Upper lobe of left lung (tissue), 6 donors: ENCODE data around the gene FAM161A. TPM values are rescaled to one million over a fixed set of nuclear protein-coding genes. Genes with fewer than 3 reads are reported as not detected.

Source experiments
- ATAC-seq, 2 donors: fragments of 200-7000 bp; cut with Tn5 transposase; one replicate each; pipeline ENCODE4 v1.9.1; 2022; ENCODE audit warnings: mild to moderate bottlenecking in 2 of 2, moderate library complexity in 2 of 2; ENCODE audit not compliant: low FRiP score in 2 of 2
- DNase-seq, 2 donors: peaks; one replicate each; pipeline ENCODE4 v3.0.0-alpha.2; 2019 to 2020
- H3K27ac ChIP-seq, 4 donors: fragments of 200-600 bp; sonication (generic); one replicate each; pipeline ENCODE4 v1.5.1; 2016 to 2019
- H3K27me3 ChIP-seq, 4 donors: fragments of 200-600 bp; sonication (generic); one replicate each; pipeline ENCODE4 v1.5.1; 2017 to 2019
- H3K36me3 ChIP-seq, 4 donors: fragments of 200-600 bp; sonication (generic); one replicate each; pipeline ENCODE4 v1.5.1; 2016 to 2019
- H3K4me1 ChIP-seq, 4 donors: fragments of 200-600 bp; sonication (generic); one replicate each; pipeline ENCODE4 v1.5.1; 2018 to 2019
- H3K4me3 ChIP-seq, 4 donors: fragments of 200-600 bp; sonication (generic); one replicate each; pipeline ENCODE4 v1.5.1; 2017 to 2019; ENCODE audit warnings: mild to moderate bottlenecking in 2 of 4, moderate library complexity in 1 of 4
- H3K9me3 ChIP-seq, 4 donors: fragments of 200-600 bp; sonication (generic); one replicate each; pipeline ENCODE4 v1.5.1; 2018 to 2019
- EP300 ChIP-seq, 4 donors: sonication (generic); formaldehyde crosslinking; IDR thresholded peaks; one replicate each; pipeline ENCODE4 v1.5.1; 2017; ENCODE audit warnings: antibody characterized with exemption in 4 of 4, control low read depth in 2 of 4
- POLR2A ChIP-seq, 4 donors: fragments of 450-650 bp; IDR thresholded peaks; one replicate each; pipeline ENCODE4 v1.5.1; 2016 to 2017; ENCODE audit warnings: antibody characterized with exemption in 4 of 4, mild to moderate bottlenecking in 2 of 4
- POLR2AphosphoS5 ChIP-seq, 2 donors: sonication (generic); formaldehyde crosslinking; IDR thresholded peaks; one replicate each; pipeline ENCODE4 v1.5.1; 2017; ENCODE audit warnings: antibody characterized with exemption in 2 of 2
- WGBS, 2 donors: methylation state at CpG; one replicate each; pipeline ENCODE4 v1.1.5; 2017 to 2018; 5-methylcytosine and 5-hydroxymethylcytosine counted together
- total RNA-seq, 6 donors: library from RNA; depleted of rRNA in 4 of 6; stranded (reverse); fragments of >200 nt in 4 of 6; gene quantifications; one replicate each; pipeline versions ENCODE4 v1.1.0 to v1.2.1, GENCODE V29; 2016 to 2021
- TF ChIP-seq, protein P1 (sequence below), 6 experiments: fragments of 450-650 bp in 4 of 6; fragments of 200-600 bp in 2 of 6; sonication (generic) in 2 of 6; IDR thresholded peaks; one replicate each; pipeline ENCODE4 v1.5.1; 2016 to 2019; ENCODE audit warnings: antibody characterized with exemption in 6 of 6
- donor health status: DM: no; HTN: no; CAD: no; lungs with moderate emphysema.
- donor health status: DM: no; HTN: yes; CAD: no; lungs with severe emphysema.

The FAM161A gene
- total RNA-seq, 6 donors from 2014 or later: 1.7 to 7.2 (median 2.7) TPM

DNA sequence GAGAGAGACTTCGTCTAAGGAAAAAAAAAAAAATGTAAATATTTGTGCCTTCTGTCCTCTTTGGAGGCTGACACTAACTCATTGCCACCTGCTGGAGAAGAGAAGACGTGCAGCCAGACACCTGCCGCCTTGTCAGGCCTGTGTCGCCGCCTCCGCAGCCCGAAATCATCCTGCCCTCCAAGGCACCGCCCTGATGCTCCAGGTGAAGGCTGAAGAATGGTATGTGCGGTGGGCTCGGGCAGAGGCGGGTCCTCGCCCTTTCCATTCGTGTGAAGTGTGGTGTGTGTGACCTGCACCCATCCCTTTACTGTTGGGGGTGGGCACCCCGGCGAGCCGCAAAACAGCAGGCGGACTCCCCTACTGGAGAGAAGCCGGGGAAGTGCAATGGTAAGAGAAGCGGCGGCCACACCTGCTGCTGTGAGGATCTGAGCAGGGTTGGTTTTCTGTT is 60.4 kb downstream of the FAM161A start:
- Histone ChIP-seq H3K9me3 (no peaks in the 10 kb centered on the region), H3K36me3 (no peaks in the 10 kb centered on the region), H3K4me3 (peak overlapping the region in 1 of 4 donors; percentile 33), H3K4me1 (peaks cover 0 to 7% (median 6%) of the 10 kb centered on the region in 4 donors), H3K27ac (no peak overlapping the region), H3K27me3 (no peaks in the 10 kb centered on the region)
- 21 to 25% methylated on average over 11 to 20 of the region's 20 CpGs for WGBS, 2 donors
- DNase-seq (peak; percentile 59 to 71), ATAC-seq (peak; percentile 71 to 73)
- TF ChIP-seq, protein P1, sequence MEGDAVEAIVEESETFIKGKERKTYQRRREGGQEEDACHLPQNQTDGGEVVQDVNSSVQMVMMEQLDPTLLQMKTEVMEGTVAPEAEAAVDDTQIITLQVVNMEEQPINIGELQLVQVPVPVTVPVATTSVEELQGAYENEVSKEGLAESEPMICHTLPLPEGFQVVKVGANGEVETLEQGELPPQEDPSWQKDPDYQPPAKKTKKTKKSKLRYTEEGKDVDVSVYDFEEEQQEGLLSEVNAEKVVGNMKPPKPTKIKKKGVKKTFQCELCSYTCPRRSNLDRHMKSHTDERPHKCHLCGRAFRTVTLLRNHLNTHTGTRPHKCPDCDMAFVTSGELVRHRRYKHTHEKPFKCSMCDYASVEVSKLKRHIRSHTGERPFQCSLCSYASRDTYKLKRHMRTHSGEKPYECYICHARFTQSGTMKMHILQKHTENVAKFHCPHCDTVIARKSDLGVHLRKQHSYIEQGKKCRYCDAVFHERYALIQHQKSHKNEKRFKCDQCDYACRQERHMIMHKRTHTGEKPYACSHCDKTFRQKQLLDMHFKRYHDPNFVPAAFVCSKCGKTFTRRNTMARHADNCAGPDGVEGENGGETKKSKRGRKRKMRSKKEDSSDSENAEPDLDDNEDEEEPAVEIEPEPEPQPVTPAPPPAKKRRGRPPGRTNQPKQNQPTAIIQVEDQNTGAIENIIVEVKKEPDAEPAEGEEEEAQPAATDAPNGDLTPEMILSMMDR (IDR thresholded peaks at IDR 0.05): peak; percentile 23 to 63 (median 52)
- TF ChIP-seq POLR2AphosphoS5 (IDR thresholded peaks at IDR 0.05) (no peak), POLR2A (IDR thresholded peaks at IDR 0.05) (no peak), EP300 (IDR thresholded peaks at IDR 0.05) (no peak)

- 78 to 79% methylated on average over 4 of the region's 4 CpGs for WGBS, 2 donors
- Histone ChIP-seq H3K9me3 (no peaks in the 10 kb centered on the region), H3K4me1 (peaks cover 0 to 7% (median 6%) of the 10 kb centered on the region in 4 donors), H3K27me3 (no peaks in the 10 kb centered on the region), H3K36me3 (no peaks in the 10 kb centered on the region), H3K4me3 (no peak overlapping the region), H3K27ac (no peak overlapping the region)
- ATAC-seq (no peak), DNase-seq (no peak)
- TF ChIP-seq POLR2A (IDR thresholded peaks at IDR 0.05) (no peak), EP300 (IDR thresholded peaks at IDR 0.05) (no peak), POLR2AphosphoS5 (IDR thresholded peaks at IDR 0.05) (no peak)
- TF ChIP-seq, protein P1 (IDR thresholded peaks at IDR 0.05): no peak
These were observed 61.4 kb downstream of the FAM161A start for GRCh38 chr2:61792355-61792890.

DNA sequence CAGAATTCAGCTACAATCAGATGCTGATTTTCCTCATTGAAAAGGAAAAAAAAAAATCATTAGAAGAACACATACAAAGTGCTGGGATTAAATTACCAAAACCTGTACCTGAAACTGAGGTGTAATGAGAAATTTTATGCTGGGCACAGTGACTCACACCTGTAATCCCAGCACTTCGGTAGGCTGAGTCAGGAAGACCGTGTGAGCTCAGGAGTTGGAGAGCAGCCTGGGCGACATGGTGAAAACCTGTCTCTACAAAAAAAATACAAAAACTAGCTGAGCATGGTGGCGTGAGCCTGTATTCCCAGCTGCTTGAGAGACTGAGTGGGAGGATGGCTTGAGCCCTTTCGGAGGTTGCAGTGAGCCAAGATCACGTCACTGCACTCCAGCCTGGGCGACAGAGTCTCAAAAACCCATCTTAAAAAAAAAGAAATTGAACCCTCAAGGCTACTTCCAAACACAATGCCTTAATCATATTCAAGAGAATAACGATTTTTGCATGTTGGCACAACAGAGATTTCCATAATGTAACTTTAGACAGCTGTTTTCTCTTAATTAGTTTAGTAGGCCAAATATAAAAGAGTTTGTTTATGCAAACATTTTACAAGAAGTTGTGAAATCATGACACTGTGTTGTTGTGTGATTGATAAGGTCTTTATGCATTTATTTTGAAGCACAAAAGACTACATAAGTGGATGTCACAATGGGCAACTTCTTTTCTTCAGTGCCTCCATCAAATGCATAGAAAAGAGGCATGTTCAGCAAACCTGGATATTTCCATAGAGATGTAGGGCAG is 63.9 kb downstream of the FAM161A start:
- 83 to 86% methylated on average over 8 of the region's 8 CpGs for WGBS, 2 donors
- H3K36me3 ChIP-seq: no peaks in the 10 kb centered on the region
- H3K27ac ChIP-seq: no peak overlapping the region
- ATAC-seq (no peak), DNase-seq (no peak)
- peaks cover 0 to 7% (median 6%) of the 10 kb centered on the region in 4 donors for H3K4me1 ChIP-seq
- H3K27me3 ChIP-seq: no peaks in the 10 kb centered on the region
- no peak for TF ChIP-seq EP300 (IDR thresholded peaks at IDR 0.05)
- TF ChIP-seq, protein P1 (IDR thresholded peaks at IDR 0.05): no peak
- TF ChIP-seq POLR2A (IDR thresholded peaks at IDR 0.05): no peak
- TF ChIP-seq POLR2AphosphoS5 (IDR thresholded peaks at IDR 0.05): no peak
- no peaks in the 10 kb centered on the region for H3K9me3 ChIP-seq
- H3K4me3 ChIP-seq: no peak overlapping the region

- Histone ChIP-seq H3K27ac (no peak overlapping the region), H3K4me1 (peaks cover 0 to under 1% (median under 1%) of the 10 kb centered on the region in 4 donors), H3K27me3 (no peaks in the 10 kb centered on the region), H3K4me3 (no peak overlapping the region), H3K36me3 (no peaks in the 10 kb centered on the region), H3K9me3 (no peaks in the 10 kb centered on the region)
- DNase-seq: no peak
- WGBS, 2 donors: 86 to 92% methylated on average over 4 of the region's 4 CpGs
- ATAC-seq: no peak
- no peak for TF ChIP-seq EP300 (IDR thresholded peaks at IDR 0.05)
- TF ChIP-seq POLR2AphosphoS5 (IDR thresholded peaks at IDR 0.05): no peak
- TF ChIP-seq, protein P1 (IDR thresholded peaks at IDR 0.05): no peak
- no peak for TF ChIP-seq POLR2A (IDR thresholded peaks at IDR 0.05)
These were observed 65.8 kb downstream of the FAM161A start for GRCh38 chr2:61787941-61788563.
